ENCODE data around the gene NOL9. TPM values are rescaled to one million over a fixed set of nuclear protein-coding genes. Genes with fewer than 3 reads are reported as not detected.

Gene NOL9
- total and polyA plus RNA-seq, 9 of the 15 experiments (the other 6 are each of a cell fraction or from before 2014, with no cell fraction given) = 5.6 to 76.5 (median 47.3) TPM

- no peaks in the 10 kb centered on the region for H3K27me3 ChIP-seq (ENCODE audit: control insufficient read depth in 2 of 2, insufficient read depth in 2 of 2, low read length in 2 of 2)
- peaks cover 21% of the 10 kb centered on the region for H3K9me1 ChIP-seq (ENCODE audit: control insufficient read depth, insufficient read depth, low read length)
- no peak overlapping the region for H3K27ac ChIP-seq (ENCODE audit: extremely low read depth, low read depth, low read length)
- WGBS (ENCODE audit: insufficient coverage, low coverage, missing lambda C conversion rate) = 89% methylated on average over 11 of the region's 11 CpGs
- intact Hi-C loops (cut with micrococcal nuclease) (no loop called here), in situ Hi-C loops (cut with MboI) (no loop called here)
- ChIA-PET POLR2A (interaction anchor here (13.4 kb wide), 1 partner anchor 14 kb away, joined by 221 read pairs; the partner anchor contains the start of gene KLHL21), CTCF (ENCODE audit: low intra/inter-chr PET ratio) (no interaction called here)
- H2AFZ ChIP-seq (ENCODE audit: low read depth, low read length) = no peak overlapping the region
- no TSS peak for BruUV-seq (replicated peaks)
- TF ChIP-seq RBFOX2 (IDR thresholded peaks at IDR 0.05; ENCODE audit: low read depth, low read length) (peak; percentile 54; the same call in 1 of the 2 replicates), CREM (IDR thresholded peaks at IDR 0.05; ENCODE audit: low read depth) (no peak), POLR2G (IDR thresholded peaks at IDR 0.05; ENCODE audit: low read depth, low read length) (peak; percentile 73)
- no peak overlapping the region for H3K4me3 ChIP-seq
- H3K4me2 ChIP-seq (ENCODE audit: insufficient read depth, low read length) = no peak overlapping the region
- H3K9ac ChIP-seq (ENCODE audit: insufficient read depth in 1 of 2, low read depth in 2 of 2, low read length in 2 of 2) = peak overlapping the region in 1 of 2 experiments; percentile 82; a peak in 1 of 4 replicates
- H3K4me1 ChIP-seq (replicated peaks in 1 of 2; ENCODE audit: control insufficient read depth in 2 of 2, insufficient read depth in 2 of 2, low read length in 2 of 2) = peaks cover 28 to 64% of the 10 kb centered on the region in 2 experiments; a peak in 4 of 5 replicates
- DNase-seq (ENCODE audit: extremely low read depth in 1 of 4, low spot score in 3 of 4) = no peak
- H3K36me3 ChIP-seq (ENCODE audit: control insufficient read depth, insufficient read depth, low read length) = peaks cover 75% of the 10 kb centered on the region; the same call in 2 of the 3 replicates
- no peaks in the 10 kb centered on the region for H3K9me3 ChIP-seq (replicated peaks; ENCODE audit: control insufficient read depth, insufficient read depth, low read depth, low read length)
- peaks cover 32% of the 10 kb centered on the region for H4K20me1 ChIP-seq (replicated peaks; ENCODE audit: control insufficient read depth, insufficient read depth, low read length)
- FAIRE-seq = no peak
- no peak for ATAC-seq
- peaks cover 28% of the 10 kb centered on the region for H3K79me2 ChIP-seq (ENCODE audit: control insufficient read depth, insufficient read depth, low read length)
Measured at GRCh38 chr1:6586404-6586816, 32.1 kb upstream of the NOL9 start.

- Histone ChIP-seq H3K79me2 (ENCODE audit: control insufficient read depth, insufficient read depth, low read length) (peaks cover 34% of the 10 kb centered on the region), H3K4me1 (replicated peaks in 1 of 2; ENCODE audit: control insufficient read depth in 2 of 2, insufficient read depth in 2 of 2, low read length in 2 of 2) (peaks cover 33 to 66% of the 10 kb centered on the region in 2 experiments; a peak in 4 of 5 replicates), H3K9me3 (replicated peaks; ENCODE audit: control insufficient read depth, insufficient read depth, low read depth, low read length) (no peaks in the 10 kb centered on the region), H3K4me2 (ENCODE audit: insufficient read depth, low read length) (no peak overlapping the region), H3K27ac (ENCODE audit: extremely low read depth, low read depth, low read length) (no peak overlapping the region), H3K36me3 (ENCODE audit: control insufficient read depth, insufficient read depth, low read length) (peaks cover 74% of the 10 kb centered on the region; the same call in 2 of the 3 replicates), H3K27me3 (ENCODE audit: control insufficient read depth in 2 of 2, insufficient read depth in 2 of 2, low read length in 2 of 2) (no peaks in the 10 kb centered on the region), H3K4me3 (no peak overlapping the region), H4K20me1 (replicated peaks; ENCODE audit: control insufficient read depth, insufficient read depth, low read length) (peaks cover 33% of the 10 kb centered on the region), H3K9ac (ENCODE audit: insufficient read depth in 1 of 2, low read depth in 2 of 2, low read length in 2 of 2) (peak overlapping the region in 1 of 2 experiments; percentile 82; a peak in 1 of 4 replicates), H3K9me1 (ENCODE audit: control insufficient read depth, insufficient read depth, low read length) (peaks cover 19% of the 10 kb centered on the region), H2AFZ (ENCODE audit: low read depth, low read length) (no peak overlapping the region)
- ChIA-PET POLR2A (interaction anchor here (0.7 to 13.4 kb wide), 2 partner anchors 14 to 86 kb away, joined by 3 to 221 read pairs; partner anchors contain the start of gene KLHL21), CTCF (ENCODE audit: low intra/inter-chr PET ratio) (no interaction called here)
- intact Hi-C loops (cut with micrococcal nuclease) = no loop called here
- FAIRE-seq = no peak
- 97% methylated on average over 7 of the region's 7 CpGs for WGBS (ENCODE audit: insufficient coverage, low coverage, missing lambda C conversion rate)
- DNase-seq (ENCODE audit: extremely low read depth in 1 of 4, low spot score in 3 of 4) = no peak
- in situ Hi-C loops (cut with MboI) = no loop called here
- no peak for ATAC-seq
- BruUV-seq (replicated peaks) = no TSS peak
- no peak for TF ChIP-seq ZNF324 (CRISPR knock-in tag; IDR thresholded peaks at IDR 0.05)
- no peak for TF ChIP-seq ZNF316 (IDR thresholded peaks at IDR 0.05)
- no peak for TF ChIP-seq CBX3 (IDR thresholded peaks at IDR 0.05; ENCODE audit: borderline replicate concordance in 1 of 2, low read length in 2 of 2)
- no peak for TF ChIP-seq SRSF9 (IDR thresholded peaks at IDR 0.05; ENCODE audit: borderline replicate concordance, low read depth, low read length)
- no peak for TF ChIP-seq L3MBTL2 (IDR thresholded peaks at IDR 0.05)
- no peak for TF ChIP-seq RFX5 (IDR thresholded peaks at IDR 0.05; ENCODE audit: low read depth, low read length)
- no peak for TF ChIP-seq CUX1 (CRISPR knock-in tag; IDR thresholded peaks at IDR 0.05)
- no peak for TF ChIP-seq ZNF589 (CRISPR knock-in tag; IDR thresholded peaks at IDR 0.05; ENCODE audit: low read depth)
- no peak for TF ChIP-seq CCAR2 (IDR thresholded peaks at IDR 0.05; ENCODE audit: low read depth, low read length)
Measured at GRCh38 chr1:6585841-6586240, 31.5 kb upstream of the NOL9 start.
